Dedifferentiated amniotic fluid mesenchymal stem cell (primary cell): ENCODE results near the gene FNBP1L.
A peak's percentile ranks its signal among the peaks of the same experiment; 100 is the strongest.

Experiments used
- DNase-seq: peaks from one replicate; pipeline ENCODE4 v3.0.0-alpha.2; 2016; ENCODE audit errors: extremely low spot score

FNBP1L gene

GRCh38 chr1:93447481-93448291 is at the start of gene FNBP1L:
Gene FNBP1L, plus strand, starts transcription at chr1:93448118. Its CDS starts 164 bp downstream, at chr1:93448282.
- peak; percentile 43 for DNase-seq

- no peak for DNase-seq
Measured at GRCh38 chr1:93399781-93400180, 48.1 kb upstream of the FNBP1L start.

GRCh38 chr1:93408203-93408602 is 39.7 kb upstream of the FNBP1L start:
- DNase-seq, result no peak

GRCh38 chr1:93411000-93411399 is 36.9 kb upstream of the FNBP1L start:
- DNase-seq, result no peak

- no peak for DNase-seq
Measured at GRCh38 chr1:93414749-93415148, 33.2 kb upstream of the FNBP1L start.

GRCh38 chr1:93415296-93415695 is 32.6 kb upstream of the FNBP1L start:
- no peak for DNase-seq

GRCh38 chr1:93416183-93416582 is 31.7 kb upstream of the FNBP1L start:
- DNase-seq, result no peak

GRCh38 chr1:93419344-93419743 is 28.6 kb upstream of the FNBP1L start:
- no peak for DNase-seq

- DNase-seq, result no peak
Measured at GRCh38 chr1:93420400-93420799, 27.5 kb upstream of the FNBP1L start.

GRCh38 chr1:93426181-93426580 is 21.7 kb upstream of the FNBP1L start:
- no peak for DNase-seq

GRCh38 chr1:93427656-93428055 is 20.3 kb upstream of the FNBP1L start:
- no peak for DNase-seq

- DNase-seq, result no peak
Measured at GRCh38 chr1:93433407-93433961, 14.4 kb upstream of the FNBP1L start.

GRCh38 chr1:93434088-93434487 is 13.8 kb upstream of the FNBP1L start:
- DNase-seq, result no peak

- DNase-seq, result no peak
Measured at GRCh38 chr1:93434987-93435386, 12.9 kb upstream of the FNBP1L start.

- no peak for DNase-seq
Measured at GRCh38 chr1:93435443-93435842, 12.5 kb upstream of the FNBP1L start.

- no peak for DNase-seq
Measured at GRCh38 chr1:93436496-93436895, 11.4 kb upstream of the FNBP1L start.

- DNase-seq, result peak; percentile 55
Measured at GRCh38 chr1:93437976-93438605, 9.8 kb upstream of the FNBP1L start.

GRCh38 chr1:93438716-93439115 is 9.2 kb upstream of the FNBP1L start:
- DNase-seq, result no peak

GRCh38 chr1:93440272-93440671 is 7.6 kb upstream of the FNBP1L start:
- no peak for DNase-seq

GRCh38 chr1:93440706-93441105 is 7.2 kb upstream of the FNBP1L start:
- no peak for DNase-seq

- no peak for DNase-seq
Measured at GRCh38 chr1:93441589-93441988, 6.3 kb upstream of the FNBP1L start.

GRCh38 chr1:93442008-93442666 is 5.8 kb upstream of the FNBP1L start:
- peak; percentile 50 for DNase-seq

GRCh38 chr1:93442741-93443140 is 5.2 kb upstream of the FNBP1L start:
- no peak for DNase-seq
